Hair follicular keratinocyte (primary cell): ENCODE measurements around the gene TMEM131L. TPM values are rescaled to one million over a fixed set of nuclear protein-coding genes. Genes with fewer than 3 reads are reported as not detected.

Source experiments
- total RNA-seq: library from RNA; depleted of rRNA; stranded (reverse); fragments of >200 nt; gene quantifications from 2 replicates; pipeline ENCODE4 v1.2.3, GENCODE V29; 2015

Gene TMEM131L, protein sequence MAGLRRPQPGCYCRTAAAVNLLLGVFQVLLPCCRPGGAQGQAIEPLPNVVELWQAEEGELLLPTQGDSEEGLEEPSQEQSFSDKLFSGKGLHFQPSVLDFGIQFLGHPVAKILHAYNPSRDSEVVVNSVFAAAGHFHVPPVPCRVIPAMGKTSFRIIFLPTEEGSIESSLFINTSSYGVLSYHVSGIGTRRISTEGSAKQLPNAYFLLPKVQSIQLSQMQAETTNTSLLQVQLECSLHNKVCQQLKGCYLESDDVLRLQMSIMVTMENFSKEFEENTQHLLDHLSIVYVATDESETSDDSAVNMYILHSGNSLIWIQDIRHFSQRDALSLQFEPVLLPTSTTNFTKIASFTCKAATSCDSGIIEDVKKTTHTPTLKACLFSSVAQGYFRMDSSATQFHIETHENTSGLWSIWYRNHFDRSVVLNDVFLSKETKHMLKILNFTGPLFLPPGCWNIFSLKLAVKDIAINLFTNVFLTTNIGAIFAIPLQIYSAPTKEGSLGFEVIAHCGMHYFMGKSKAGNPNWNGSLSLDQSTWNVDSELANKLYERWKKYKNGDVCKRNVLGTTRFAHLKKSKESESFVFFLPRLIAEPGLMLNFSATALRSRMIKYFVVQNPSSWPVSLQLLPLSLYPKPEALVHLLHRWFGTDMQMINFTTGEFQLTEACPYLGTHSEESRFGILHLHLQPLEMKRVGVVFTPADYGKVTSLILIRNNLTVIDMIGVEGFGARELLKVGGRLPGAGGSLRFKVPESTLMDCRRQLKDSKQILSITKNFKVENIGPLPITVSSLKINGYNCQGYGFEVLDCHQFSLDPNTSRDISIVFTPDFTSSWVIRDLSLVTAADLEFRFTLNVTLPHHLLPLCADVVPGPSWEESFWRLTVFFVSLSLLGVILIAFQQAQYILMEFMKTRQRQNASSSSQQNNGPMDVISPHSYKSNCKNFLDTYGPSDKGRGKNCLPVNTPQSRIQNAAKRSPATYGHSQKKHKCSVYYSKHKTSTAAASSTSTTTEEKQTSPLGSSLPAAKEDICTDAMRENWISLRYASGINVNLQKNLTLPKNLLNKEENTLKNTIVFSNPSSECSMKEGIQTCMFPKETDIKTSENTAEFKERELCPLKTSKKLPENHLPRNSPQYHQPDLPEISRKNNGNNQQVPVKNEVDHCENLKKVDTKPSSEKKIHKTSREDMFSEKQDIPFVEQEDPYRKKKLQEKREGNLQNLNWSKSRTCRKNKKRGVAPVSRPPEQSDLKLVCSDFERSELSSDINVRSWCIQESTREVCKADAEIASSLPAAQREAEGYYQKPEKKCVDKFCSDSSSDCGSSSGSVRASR (N-terminal part only)
- total RNA-seq, result 9.3 and 10.6 TPM in 2 replicates

DNA sequence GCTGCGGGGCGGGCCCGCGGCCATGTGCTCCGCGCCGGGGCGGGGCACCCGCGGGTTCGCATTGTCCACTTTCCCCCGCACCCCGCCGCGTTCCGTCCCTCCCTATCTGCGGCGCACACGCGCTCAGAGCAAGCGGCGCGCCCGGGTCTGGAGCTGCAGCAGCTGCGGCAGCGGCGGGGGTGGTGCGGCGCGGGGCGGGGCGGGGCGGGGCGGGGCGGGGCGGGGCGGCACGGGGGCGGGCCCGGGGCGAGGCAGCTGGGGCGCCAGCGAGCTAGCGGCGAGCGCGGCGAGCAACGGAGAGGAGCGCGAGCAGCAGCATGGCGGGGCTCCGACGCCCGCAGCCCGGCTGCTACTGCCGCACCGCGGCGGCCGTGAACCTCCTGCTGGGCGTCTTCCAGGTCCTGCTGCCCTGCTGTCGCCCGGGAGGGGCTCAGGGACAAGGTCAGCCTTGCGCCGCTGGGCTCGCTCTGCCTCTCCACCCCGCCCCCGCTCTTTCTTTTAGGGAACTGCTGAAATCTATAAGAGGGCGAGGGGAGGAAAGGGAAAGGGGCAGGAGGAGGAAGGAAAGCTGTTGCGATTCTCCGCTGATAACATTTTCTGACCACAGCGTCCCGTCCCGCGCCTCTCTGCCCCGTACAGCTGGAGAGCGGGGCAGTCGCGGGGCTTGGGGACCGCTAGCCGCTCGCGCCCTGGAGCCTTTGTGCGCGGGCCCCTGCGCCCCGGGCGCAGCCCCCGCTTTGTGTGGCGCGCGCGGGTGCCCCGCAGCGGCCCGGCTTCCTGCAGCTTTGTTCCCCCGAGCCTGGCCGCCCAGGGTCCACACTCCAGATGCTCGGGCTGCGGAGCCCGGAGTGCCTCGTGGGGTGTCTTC lies at the start of gene TMEM131L:
TMEM131L (plus strand) TSS at position 280 of the 868 bp plus-strand sequence; CDS start at position 318, 38 bp downstream.

GRCh38 chr4:153684182-153684970 lies 218.2 kb downstream of the TMEM131L start, which contains the start of gene TLR2:
Gene TLR2 (plus strand): TSS chr4:153684280. CDS start chr4:153702908, 18,628 bp downstream.

Other genes starting within 250 kb of the TMEM131L start
- 7.2 and 17.0 TPM in 2 replicates for gene MND1, start 121.7 kb upstream of the TMEM131L start, total RNA-seq
- gene TLR2, start 217.9 kb downstream of the TMEM131L start, total RNA-seq, result 9.9 and 31.2 TPM in 2 replicates